Stimulated activated CD4-positive, alpha-beta T cell treated with anti-CD3 and anti-CD28 coated beads, Interleukin-1b, Interleukin-23, amount 100 ng/mL, for 24 hours (primary cell): ENCODE measurements around the gene TEX53.

Source experiments
- DNase-seq, 4 experiments: peaks; one replicate each; pipeline ENCODE4 v3.0.0-alpha.2; 2020; ENCODE audit warnings: low read depth in 4 of 4, low spot score in 1 of 4

The TEX53 gene

GRCh38 chr9:114607671-114608524 is 49.7 kb downstream of the TEX53 start:
- no peak for DNase-seq

- no peak for DNase-seq
These were observed 50.9 kb downstream of the TEX53 start for GRCh38 chr9:114606597-114607207.
